Hematopoietic multipotent progenitor cell treated with erythropoietin and hydrocortisone succinate and interleukin-3 and kit ligand, for 6 days (in vitro differentiated cells): ENCODE results near the gene CCBE1.
"Not testable (repeated sequence)": the region's sequence is repeated elsewhere in the genome, so short reads cannot be mapped to it uniquely, and the experiment has no call there.

Source experiments
- DNase-seq: peaks from one replicate; pipeline ENCODE4 v3.0.0-alpha.2; 2015

Gene CCBE1

DNA sequence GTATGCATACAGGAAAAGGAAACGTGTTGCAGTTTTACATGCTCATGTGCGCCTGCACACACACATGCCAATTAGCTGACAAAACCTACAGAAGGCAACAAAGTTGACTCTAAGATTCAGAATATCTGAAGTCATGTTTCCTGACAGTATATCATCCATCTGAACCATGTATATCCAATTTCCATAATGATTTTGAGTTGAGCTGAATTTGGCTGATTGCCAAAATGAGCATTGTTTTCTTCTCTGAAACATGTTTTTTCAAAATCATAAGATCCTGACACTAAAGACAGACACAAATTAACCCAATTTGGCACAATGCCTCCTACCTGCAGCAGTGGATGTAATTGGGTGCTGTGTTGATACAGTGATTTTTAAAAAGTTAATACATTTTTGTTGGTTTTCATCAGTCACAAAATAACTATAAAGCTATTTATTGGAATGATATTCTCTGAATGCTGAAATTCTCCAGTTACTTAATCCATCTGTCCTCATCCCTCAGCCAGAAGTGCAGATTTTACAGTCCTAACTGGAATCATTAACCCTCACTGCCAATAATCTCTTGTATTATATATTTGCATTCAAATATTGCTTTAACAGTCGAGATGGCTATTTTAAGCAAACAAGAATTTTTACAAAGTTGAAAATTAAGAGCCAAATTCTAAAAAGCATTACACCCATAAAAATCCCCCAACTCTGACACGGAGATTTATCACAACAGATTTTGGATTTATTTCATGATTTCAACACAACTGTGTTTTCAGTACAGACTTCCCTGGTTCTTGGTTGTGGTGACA, 176.5 kb downstream of the CCBE1 start:
- DNase-seq = no peak

DNA sequence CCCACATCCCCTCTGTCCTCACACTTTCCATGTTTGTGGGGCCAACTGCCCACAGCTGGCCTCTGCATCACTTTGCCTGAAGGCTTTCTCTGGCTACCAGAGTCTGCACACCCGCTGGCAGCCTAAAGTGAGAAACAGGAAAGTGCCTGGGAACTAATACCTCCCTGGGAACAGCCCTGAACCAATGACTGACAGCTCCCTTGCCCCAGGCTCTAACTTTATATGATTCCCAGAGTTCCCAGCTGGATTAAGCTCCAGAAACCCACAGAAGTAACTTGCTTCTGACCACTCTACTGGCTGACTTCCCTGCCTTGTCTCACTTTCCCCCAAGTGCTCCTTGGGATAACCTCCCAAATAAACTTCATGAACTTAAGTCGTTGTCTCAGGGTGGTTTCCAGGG, 178.5 kb downstream of the CCBE1 start:
- DNase-seq = no peak

DNA sequence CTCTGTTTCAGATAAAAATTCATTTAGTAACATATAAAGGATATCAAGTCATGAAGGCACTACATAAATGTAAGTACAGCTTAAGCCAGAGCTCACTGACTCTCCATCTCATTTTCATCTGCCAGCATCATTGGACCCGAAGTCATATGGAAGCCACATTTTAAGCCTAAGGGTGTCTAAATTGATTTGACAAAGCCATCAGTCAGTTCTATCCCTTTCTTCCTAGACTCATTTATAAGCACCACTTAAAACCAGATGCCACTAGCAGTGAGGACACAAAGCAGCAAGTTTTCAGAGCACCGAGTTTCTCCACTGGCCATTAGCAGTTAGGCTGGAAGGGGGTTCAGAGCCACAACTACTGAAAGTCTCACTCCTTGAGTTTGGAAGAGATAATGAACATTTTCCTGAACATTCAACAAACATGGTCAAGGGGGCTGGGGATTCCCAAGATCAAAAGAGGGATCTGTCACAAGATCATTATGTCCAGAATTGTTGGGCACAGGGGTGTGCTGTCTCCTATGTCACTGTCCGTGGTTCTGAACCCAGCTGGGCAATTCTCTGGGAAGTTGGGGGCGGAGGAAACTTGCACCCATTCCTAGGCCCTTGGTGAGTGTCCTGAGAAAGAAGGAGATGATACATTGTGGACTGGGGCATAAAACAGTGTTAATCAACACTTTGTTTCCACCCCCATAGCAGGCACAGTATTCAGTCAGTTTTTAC, 179.6 kb downstream of the CCBE1 start:
- peak; percentile 27 for DNase-seq

DNA sequence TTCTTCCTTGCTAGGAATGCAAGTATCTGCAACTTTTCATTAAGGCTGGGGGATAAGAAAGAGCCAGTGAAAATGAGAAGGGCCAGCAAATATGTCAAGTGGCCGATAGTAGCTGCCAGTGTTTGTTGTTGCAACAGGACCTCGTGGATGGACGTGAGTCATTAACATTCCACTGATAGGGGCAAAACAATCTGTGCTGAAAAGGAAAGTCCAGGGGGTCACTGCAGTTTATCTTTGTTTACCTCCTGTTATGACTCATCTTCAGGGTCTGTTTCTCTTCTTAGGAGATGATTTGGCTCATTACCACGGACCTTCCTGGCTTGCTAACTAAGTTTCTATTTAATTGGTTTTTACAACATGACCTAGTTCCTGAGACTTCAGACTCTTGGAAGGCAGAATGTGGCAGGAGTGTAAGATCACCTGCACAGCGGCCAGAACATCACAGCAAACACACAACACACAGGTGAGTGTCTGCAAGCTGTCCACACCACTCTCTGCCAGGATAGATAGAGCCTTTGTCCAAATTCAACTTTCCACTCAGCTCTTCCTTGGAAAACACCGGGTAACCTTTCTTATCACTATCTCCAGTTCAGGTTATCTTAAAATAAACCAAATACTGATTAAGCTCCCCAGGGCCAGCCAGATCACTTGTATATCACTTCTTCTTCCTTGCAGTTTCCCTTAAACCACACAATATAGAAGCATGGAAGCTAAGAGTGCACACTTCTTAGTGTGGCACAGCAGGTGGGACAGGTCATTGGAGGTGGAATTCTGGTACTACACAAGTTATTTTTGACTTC, 180.7 kb downstream of the CCBE1 start:
- DNase-seq = peak; percentile 1

DNA sequence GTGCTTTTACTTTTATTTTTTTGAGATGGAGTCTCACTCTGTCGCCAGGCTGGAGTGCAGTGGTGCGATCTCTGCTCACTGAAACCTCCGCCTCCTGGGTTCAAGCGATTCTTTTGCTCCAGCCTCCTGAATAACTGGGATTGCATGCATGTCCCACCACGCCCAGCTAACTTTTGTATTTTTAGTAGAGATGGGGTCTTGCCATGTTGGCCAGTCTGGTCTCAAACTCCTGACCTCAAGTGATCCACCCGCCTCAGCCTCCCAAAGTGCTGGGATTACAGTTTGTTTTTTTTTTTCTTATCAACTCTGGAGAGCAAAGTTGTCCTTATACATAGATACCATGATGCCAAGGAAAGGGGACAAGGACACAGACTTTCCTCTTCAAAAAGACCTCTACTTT, 181.3 kb downstream of the CCBE1 start:
- DNase-seq = not testable (repeated sequence)

DNA sequence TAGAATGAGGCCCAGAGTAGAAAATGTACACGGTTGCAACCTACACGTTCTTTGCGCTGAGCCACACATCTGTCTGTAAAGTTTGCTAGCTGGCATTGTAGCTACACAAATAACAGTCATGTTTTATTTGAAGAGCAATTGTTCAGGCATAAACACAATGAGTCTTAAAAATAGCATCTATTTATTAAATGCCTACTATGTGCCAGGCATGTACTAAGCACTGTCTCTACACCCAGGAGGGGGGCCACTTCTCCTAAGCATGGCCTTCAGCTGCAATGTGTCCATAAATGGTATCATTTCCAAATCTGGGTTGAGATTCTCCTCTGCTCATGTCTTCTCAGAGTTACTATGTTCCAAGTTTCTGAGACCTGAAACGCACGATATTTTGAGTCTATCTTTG, 182.1 kb downstream of the CCBE1 start:
- no peak for DNase-seq

DNA sequence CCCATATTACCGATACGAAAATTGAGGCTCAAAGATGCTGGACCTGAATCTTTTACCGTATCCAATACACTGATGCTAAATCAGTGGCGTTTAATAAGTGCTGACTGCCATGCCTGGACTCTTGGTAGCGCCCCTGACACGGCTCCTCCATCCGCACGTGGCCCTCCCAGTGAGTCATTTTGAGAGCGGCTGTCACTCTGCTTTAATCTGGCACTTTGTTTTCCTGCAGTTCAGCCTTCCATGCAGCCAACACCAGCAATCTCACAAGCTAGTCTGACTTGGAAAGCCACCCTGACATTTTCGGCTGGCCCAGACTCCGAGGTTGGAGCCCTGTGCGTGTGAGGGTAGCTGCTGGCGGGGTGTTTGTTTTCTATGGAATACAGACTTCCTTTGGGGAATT, 183.0 kb downstream of the CCBE1 start:
- no peak for DNase-seq

DNA sequence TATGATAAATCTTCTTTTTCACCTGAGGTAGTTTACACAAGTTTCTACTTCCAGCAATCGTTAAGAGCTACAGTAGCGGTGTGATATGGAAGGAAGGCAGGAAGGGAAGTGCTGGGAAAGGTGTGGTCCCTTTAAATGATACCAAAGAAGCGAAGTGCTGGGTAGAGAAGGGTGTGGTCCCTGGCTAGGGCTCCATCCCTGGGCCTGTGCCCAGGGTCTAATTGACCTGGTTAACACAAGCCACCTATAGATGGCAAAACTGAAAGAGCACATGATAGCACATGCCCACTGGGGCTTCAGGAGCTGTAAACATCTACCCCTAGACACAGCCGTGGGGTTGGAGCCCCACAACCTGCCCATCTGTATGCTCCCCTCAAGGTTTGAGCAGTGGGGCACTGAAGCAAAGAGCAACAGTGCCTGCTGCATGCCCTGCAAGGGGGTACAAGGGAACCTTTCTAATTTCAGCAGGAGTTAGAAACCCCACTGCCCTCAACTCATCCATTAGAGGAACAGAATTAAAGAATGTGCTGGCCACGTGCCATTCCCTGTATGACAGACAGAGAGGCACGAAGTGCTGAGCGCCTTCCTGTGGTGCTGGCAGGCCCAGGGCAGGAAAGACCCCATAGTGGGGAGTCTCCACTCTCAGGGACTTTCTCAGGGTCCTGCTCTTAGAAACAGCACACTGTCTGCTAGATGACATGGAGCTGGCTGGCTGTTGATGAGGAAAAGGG, 185.0 kb downstream of the CCBE1 start:
- no peak for DNase-seq

DNA sequence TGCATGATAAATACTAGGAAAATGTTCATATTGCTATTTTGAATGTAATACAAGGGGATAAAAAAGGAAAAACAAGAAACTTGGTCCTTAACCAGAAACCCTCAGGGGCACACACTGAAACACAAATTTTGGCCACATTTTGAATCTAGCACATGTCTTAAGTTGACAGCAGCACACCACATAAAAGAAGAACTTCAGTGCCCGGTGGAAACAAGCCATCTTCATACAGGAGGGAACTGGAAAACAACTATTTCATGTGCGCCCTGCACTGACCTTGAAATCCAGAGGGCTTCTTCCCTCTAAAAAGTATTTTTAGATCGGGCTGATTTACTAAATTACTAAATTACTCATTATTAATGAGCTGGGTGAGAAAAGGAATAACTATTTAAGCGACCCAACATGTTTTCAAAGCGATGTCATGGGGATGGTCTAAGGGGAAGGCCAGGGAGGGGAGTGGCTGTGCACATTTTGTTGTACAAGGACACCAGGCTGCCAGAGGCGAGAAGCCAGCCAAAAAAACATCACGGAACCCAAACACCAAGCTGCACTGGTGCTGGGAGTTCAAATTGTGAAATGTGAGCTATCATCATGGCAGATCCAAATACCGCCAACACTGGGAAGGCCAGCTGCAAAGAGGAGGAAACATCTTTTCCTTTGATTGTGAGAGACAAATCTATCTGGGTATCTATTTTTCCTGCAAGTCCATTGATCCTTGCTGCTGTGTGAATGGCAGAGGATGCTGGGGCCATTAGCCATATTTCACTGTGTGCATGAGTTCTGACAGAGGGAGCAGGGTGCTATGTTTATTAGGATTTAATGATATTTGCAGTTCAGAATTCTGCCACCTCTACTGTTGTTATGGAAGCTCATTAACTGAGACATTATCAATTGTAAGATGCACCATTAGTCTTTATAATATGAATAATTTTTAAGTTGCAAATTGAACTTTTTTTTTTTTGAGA, 187.5 kb downstream of the CCBE1 start:
- DNase-seq = no peak

DNA sequence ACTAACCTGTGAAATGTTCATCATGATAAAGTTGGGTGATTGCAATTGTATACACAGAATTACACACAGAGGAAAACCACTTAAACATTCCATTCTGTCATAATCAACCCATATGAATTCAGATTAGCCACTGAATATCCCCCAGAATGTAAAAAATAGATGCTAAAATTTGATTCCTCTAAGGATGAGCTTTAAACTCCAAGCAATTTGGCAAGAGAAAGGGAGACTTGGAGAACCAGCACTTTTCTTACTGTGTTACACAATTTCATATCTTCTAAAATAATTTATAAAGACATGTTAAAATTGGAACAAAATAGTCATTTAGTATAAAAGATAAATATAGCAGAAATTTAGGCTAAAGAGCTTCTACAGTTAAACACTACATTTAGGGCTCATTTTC, 191.9 kb downstream of the CCBE1 start:
- DNase-seq = no peak

DNA sequence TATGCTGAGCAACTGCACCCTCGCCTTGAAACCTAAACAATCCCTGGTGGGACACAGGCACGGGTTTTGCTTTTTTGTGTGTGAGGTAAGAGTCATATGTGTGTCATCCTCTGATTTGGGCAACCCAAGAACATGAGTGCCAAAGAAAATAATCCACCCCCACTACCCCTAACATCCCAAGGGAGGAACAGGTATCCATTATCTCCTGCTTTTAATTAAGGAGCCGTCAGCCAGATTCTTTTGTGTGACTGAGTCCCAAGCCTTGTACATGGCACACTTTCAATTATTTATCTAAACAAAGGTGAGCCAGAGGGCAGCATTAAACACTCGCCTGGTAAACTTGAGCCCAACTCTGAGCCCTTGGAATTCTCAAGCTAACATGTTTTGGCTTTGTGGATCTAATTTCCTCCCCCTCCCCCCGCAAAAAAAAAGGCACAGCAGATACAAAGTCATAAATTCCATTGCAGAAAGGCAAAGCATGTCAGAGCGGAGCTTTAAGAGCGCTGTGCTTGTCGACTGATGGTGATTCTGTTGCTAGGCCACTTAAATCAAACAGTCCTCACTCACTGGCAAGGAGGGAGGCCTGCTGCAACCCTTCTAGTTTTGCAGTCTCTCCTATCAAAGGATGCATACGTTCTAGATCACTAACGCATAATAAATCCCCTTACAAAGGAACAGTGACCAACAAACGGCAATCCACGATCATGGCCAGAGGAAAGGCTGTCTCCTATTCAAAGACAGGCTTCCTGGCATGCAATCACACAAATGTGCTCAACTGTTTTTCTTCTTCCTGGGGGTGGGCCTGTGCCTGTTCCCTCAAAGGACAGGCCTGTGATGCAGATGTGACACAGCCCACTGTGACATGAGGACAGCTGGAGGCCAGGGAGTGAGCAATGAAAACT, 194.7 kb downstream of the CCBE1 start:
- no peak for DNase-seq

DNA sequence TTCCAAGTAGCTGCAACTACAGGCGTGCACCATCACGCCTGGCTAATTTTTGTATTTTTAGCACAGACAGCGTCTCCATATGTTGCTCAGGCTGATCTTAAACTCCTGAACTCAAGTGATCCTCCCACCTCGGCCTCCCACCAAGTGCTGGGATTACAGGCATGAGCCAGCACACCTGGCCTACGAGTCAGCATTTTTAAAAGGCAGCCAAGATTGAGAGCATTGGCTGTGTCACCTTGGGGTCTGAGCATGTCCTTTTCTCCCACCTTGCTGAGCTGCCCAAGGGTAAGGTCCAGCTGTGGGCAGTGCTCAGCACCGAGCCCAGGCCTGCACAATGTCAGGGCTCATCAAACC, 195.3 kb downstream of the CCBE1 start:
- no peak for DNase-seq

DNA sequence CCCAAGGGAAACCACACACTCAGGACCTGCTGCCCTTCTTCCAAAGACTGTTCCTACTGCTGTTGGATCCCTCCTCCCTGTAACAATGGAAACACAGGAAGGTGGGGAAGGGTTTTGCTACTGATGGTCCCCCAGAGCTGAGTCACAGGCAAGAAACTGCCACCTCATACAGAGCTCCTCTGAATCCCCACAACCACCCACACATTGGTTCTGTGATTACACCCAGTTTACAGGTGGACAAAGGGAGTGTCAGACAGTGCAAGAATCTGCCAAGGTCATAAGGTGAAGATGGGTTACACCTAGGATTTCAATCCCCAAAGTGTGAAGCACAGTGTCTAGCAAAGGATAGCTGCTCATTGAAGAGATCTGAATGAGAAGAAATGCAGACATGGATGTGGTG, 196.5 kb downstream of the CCBE1 start:
- no peak for DNase-seq

DNA sequence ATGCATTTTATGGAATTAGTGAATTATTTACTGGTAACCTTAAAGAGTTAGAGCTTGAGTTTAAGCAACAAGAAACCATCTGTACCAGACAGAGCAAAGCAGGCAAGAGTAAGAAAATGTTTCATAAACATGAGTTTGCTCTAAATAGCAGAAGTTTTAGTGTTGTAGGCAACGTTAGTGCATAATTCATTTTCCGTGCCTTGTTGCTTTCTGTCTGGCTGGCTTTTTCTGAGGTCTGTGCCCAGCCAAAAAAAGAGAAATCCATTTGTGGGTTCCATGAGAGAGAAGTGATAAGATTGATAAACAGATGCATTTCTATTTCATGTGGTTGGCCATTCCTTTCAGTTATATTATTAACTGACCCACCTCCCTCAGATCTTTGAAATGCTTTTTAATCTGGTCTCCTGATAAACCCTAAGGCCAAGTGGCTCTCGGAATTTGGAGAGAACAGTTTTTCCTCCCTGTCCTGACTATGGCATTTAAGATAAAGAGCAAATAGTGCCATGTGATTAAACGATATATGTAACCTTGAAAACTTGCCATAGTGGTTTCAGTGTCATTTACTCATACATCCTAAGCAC, 198.6 kb downstream of the CCBE1 start:
- DNase-seq = no peak

DNA sequence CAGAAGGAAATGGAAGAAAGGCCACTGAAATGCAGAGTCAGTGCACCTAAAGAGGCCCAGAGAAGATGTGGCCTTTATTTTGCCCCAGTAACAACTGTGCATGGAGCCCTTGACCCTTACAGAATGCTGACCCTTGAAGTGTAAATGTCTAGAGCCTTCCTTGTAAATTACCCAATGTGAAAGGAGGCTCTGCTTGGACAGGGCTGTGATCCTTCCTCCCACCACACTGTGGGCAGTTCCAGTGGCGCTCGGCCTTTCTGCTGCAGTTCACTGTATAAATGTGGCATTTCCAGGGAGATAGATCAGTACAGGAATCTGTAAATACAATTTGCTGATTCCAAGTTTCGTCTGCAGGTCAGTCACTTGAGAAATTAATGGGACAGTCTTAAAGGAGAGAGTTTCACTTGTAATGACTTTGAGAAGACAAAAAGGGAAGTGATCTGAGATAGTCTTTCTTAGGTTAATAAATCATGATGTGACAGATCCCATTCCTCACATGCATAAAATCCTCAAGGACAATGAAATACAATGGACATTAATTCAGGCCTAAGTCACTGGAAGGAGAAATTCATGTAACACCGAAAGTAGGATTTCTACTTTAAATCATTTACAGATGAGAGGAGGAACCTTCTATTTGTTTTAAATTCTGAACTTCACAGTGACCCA, 204.3 kb downstream of the CCBE1 start:
- no peak for DNase-seq

DNA sequence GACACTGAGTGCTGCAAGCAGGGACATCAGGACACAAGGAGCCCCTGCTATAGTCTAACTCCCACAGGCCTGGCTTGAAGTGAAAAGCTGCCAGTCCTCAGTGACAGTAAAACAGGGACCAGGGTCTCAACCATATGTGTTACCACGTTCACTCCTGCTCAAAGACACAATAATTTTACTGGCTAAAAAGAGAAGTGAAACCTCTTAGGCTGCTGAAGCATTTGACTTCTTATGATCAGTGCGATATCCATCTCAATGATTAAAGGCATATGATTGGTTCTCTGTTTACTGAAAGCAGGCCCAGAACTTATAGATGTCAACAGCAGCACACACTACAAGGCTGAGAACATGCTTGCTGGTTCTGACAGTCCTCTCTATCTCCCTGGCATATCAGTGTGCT, 208.3 kb downstream of the CCBE1 start:
- DNase-seq = no peak

DNA sequence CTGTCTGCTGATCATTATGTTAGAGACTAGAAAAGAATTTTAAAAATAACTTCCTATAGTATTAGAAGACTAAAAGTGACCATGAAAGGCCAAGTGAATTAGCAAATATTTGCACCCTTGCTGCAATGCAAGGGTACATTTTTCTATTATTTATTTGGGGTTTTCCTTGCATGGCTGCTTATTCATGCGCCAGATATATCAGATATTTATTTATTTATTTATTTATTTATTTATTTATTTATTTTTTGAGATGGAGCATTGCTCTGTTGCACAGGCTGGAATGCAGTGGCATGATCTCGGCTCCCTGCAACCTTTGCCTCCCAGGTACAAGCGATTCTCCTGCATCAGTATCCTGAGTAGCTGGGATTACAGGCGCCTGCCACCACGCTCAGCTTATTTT, 211.8 kb downstream of the CCBE1 start:
- DNase-seq = no peak

DNA sequence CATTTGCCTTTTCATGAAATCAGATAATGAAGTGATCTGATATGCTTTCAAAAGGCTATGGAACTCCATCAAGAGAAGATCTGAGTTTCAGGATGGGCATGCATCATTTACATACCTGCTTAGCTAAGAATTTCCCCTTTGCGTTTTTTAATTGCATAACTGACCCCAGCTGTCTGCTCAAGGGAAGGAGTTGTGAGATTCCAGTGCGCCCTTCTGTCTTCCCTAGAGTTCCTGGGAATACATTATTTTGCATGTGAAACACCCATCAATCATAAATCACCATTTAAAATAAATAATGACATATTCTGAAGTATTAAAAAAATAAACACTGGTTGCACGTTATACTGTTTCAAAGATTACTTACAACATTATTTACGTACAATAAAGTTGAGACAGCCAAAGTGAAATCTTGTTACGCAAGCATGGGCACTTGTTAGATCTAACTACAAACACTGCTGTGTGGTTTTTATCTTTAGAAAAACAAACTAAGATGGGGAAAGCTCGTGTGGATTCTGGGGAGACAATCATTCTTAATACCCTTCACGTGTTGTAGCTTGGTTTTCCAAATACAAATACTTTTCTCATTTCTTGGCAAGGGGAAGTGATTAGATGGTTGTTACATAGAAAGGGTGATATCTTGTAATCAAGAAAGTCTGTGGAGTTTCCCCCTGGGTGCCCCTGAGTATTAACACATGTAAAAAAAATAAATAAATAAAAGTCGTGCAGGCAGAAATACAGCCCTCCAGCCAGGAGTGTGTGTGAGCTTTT, 212.5 kb downstream of the CCBE1 start:
- DNase-seq = no peak

DNA sequence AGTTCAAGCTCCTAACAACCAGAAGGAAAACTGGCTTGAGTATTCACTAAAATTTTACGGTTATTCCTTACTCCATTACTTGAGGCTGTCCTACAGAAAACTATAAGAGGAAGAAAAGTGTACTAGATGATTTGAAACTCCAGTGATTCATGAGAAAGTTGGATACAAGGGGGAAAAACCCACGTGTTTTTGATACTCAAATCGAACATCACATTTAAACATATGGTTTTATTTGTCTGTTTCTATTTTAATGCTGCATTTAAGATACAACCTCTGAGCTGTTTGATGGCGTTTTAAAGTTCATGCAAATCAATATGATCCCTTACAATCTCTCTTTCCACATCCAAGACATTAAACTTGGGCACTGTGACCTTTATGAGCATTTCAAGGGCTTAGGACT, 213.1 kb downstream of the CCBE1 start:
- DNase-seq = no peak
